ENCODE measurements around the gene ZFYVE28.

DNA sequence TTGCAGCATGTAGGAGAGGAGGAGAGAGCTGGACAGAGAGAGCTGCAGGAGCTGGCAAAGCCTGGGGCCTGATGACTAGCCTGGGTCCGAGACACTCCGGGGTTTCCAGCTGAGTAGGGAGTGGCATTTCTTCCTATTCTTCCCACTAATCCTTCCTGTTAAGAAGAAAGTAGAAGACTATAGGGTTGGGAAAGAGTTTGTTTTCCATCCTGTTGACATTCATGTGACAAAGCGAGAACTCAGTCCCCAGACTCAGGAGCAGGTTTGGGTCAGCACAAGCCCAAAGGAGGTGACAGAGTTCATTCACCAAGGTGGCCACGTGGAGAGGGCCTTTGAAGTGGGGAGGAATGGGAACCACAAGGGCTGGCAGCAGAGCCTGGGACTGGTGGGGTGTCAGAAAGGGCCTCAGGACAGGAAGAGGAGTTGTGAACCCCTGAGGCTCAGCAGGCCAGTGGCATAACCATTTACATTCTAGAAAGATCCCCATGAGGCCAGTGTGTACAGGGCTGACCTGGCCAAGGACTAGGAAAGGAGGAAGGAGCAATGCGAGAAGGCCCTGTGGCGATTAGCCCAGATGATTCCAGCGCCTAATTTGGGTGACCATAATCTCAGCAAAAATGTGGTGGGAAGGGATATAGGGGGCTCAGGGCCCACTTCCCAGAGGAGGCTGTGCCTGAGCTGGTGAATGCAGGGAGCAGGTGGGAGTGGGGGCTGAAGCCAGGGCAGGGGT is 173.2 kb downstream of the ZFYVE28 start:
- no peak for TF ChIP-seq EZH2 (IDR thresholded peaks at IDR 0.05; ENCODE audit: insufficient read depth, poor library complexity, severe bottlenecking)
- TF ChIP-seq EZH2phosphoT487 (IDR thresholded peaks at IDR 0.05; ENCODE audit: insufficient read depth, low read depth), result no peak
